ENCODE data around the gene SKP2.
"Not testable (repeated sequence)": the region's sequence is repeated elsewhere in the genome, so short reads cannot be mapped to it uniquely, and the experiment has no call there.

Gene SKP2

DNA sequence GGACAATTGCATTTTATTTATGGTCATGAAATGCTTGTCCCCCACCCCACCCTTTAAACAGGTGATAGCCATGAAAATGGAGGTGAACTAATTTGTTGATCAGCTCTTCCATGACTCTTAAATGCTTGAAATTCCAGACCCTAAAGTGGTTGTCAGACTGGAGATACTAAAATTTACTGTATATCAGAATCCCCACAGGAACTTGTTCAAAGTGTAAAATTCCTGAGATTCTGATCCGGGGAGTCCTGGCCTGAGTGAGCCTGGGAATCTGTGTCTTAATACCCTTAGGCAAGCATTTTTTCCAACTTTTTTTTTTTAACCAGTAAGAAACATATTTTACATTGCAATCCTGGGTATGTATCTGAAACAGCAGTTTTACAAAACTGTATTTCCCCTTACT is 4.7 kb downstream of the SKP2 start:
- DNase-seq (ENCODE audit: low read depth, low spot score): no peak

DNA sequence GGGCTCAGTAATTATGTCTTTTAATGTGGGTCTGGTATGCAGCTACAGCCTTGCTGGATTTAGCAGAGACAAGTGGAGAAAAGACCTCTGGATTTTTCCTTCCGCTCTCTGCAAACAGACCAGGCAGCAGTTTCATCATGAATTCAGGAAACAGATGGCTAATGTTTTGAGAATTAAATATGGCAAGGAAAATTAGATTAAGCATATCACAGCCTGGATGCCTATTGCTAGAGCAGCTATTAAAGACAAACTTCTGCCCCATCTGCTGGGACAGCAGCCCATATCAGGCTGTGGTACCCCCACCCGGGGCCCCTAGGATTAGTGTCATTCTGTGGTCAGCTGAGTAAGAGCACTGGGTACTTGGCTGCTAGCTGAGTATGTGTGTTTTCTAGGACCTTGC is 6.2 kb downstream of the SKP2 start:
- no peak for DNase-seq (ENCODE audit: low read depth, low spot score)

DNA sequence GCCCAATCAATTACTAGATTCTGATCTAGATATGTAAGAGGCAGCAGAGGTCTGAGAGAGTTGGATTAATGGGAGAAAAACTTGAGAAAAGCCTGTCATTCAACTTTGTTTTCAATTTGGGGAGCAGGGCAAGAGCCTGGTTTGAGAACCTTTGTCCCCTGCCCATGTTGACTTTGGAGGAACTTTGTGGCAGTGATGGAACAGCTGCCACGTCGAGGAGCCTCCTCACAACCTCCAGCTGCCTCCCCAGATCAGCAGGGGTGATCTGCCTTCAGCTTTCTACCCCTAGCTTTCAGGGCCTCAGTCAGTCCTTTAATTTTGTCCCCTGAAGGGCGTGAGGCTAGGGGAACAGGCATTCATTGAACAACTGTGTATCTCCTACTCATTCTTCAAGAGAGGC is 8.7 kb downstream of the SKP2 start:
- DNase-seq (ENCODE audit: low read depth, low spot score): no peak

DNA sequence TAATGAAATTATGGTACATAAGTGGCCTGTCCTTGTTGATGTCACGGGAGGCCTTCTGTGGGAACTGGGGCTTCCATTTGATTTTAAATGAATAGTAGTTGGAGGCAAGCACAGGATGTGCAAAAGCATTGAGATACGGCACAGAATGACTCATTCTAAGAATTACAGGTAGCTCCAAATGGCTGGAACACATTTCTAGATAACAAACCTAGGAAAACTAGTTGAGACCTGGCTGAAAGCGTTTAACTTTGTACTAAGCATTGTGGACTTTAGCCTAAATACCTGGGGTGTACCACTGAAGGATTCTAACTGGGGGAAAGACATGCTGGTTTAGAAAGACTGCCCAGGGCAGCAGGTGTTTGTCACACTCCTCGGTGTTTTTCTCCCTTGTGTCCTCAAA is 9.4 kb downstream of the SKP2 start:
- no peak for DNase-seq (ENCODE audit: low read depth, low spot score)

DNA sequence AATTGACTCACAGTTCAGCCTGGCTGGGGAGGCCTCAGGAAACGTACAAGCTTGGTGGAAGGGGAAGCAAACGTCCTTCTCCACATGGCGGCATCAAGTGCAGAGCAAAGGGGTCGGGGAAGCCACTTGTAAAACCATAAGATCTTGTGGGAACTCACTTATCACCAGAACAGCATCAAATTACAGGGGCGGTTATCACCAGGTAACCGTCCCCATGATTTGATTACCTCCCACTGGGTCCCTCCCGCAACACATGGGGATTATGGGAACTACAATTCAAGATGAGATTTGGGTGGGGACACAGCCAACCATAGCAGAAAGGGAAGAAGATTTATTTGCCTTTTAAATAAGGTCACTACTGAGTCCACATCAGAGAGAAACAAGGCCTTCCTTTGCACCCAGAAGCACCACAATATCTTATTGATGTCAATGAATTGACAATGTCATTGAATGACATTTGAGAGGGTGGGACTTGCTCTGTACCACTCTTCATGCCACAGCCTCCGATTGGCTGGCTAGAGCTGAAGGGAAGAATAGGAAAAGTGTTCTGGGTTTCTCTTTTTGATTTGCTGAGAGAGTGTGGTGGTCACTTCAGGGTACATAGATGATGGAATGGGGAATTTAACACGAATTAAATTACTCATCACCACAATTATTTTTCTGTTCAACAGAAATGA is 11.0 kb downstream of the SKP2 start:
- DNase-seq (ENCODE audit: low read depth, low spot score): no peak

DNA sequence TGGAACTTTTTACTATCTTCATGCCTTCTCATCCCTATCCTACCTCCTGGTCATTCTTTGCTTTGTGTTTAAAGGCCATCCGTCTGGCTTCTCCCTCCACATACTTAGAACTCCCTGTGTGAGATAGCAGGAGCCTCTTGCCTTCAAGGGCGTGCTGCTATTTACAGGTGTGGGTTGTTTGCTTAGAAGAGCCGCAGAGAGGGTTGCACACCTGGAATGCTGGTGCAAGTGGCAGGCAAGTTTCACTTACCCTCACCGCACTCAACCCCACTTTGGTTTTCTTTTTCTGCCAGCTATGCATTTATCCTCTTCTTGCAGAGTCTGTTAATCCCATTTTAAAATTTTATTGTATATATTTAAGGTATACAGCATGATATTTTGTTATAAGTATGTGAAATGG is 12.6 kb downstream of the SKP2 start:
- DNase-seq (ENCODE audit: low read depth, low spot score): no peak

DNA sequence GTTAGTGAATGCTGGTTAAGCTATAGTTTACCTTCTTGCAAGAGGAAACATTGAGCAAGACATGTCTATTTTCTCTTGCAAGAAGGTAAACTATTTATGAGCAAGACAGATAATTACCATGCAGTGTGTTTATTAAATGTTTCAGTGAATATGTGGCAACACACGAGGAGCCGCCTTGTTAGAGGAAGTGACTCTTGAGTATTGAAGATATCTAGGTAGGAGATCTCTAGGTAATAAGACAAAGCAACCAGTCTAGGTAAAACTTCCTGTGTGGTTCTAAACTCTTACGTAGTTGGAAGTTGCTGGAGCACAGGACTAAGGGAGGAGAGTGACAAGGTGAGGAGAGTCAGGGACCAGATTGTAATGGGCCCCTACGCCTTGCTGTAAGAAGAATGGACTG is 16.8 kb downstream of the SKP2 start:
- no peak for DNase-seq (ENCODE audit: low read depth, low spot score)

DNA sequence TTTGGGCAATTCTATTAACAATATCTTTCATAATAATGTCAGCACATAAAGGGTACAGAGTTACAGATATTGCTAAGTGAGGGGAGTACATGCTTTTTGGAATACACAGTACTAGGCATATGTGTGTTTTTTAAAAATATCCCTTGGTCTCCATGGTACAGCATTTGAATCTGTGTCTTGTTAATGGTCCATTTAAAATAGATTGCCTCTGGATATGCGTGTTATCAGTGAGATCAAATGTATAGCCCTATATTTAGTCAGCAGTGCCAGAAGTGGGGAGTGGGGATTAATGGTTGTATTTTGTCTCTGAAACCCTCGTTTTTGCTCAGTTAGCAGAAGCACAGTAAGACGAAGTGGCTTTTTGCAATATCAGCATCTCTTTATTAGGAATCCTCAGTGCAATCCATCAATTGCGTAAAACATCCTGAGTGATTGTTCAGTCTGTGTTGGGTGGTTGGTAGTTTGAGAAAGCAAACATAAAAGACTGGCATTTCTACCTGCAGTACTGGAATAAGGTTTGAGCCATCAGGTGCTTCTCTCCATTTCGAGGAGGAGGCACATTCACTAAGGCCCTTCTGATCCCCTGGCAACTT is 19.0 kb downstream of the SKP2 start:
- no peak for DNase-seq (ENCODE audit: low read depth, low spot score)

DNA sequence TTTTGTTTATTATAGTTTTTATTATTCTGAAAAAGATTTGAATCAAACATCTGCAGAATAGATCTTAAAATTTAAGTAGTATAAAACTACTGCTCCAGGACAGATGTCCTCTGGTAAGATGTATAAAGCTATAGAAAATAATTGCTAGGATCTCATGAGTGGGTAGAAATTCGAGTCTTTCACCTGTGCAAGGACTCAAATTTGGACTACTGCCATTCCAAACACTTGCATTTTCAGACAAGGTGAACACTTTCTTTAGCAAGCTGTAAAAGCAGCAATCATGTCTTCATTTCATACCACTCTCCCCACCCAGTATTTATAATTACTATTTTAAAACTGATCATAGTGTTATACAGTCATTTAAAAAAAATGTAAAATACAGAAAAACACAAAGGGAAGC is 20.7 kb downstream of the SKP2 start:
- no peak for DNase-seq (ENCODE audit: low read depth, low spot score)

DNA sequence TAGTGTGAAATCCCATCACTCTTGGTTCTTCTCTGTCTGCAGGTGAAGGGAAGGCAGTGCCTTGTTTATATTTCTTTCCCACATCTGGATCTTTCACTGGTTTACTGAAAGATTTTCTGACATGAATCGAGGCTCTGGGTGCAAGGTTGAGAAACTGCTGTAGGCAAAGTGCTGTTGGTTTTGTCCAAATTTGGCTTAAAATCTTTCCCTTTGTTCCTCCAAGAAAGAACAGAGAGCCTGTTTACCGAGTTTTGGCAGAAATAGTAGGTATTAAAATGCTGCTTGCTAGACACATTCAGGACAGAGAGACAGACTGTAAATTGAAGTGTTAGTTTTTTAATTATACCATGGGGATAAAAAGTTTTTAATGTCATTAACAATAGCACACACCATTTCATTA is 21.5 kb downstream of the SKP2 start:
- DNase-seq (ENCODE audit: low read depth, low spot score): no peak

DNA sequence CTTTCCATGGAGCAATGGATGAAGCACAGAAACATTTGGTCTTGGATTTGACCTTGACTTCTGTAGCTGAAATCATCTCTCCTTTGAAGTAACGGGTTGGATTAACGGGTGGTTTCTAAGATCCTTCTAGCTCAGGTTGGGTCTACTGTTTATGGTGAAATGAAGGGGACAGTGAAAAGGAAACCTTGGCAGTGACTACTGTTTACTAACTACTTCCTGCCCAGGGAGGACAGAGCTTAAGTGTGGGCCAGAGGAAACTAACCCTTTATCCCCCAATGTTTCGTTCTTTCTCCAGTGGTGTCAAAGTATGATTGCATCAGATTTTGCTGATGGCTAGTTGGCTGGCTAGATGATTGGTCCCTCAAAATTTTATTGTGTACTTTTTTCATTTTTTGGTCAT is 22.2 kb downstream of the SKP2 start:
- no peak for DNase-seq (ENCODE audit: low read depth, low spot score)

DNA sequence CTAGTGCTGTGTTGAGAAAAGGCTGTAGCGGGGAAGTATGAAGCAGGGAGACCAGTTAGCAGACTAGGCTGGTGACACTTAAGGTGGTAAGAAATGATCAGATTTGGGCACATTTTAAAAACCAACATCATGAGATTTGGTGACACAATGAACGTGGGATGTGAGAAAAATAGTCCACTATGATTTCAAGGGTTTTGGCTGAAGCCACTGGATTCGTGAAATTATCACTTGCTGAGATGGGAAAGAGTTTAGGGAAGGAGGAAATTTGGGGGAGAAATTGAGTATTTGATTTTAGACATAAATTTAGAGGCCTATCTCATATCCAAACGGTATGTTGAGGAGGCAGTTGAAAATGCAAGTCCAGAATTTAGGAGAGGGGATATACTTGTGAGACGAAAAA is 23.1 kb downstream of the SKP2 start:
- no peak for DNase-seq (ENCODE audit: low read depth, low spot score)

DNA sequence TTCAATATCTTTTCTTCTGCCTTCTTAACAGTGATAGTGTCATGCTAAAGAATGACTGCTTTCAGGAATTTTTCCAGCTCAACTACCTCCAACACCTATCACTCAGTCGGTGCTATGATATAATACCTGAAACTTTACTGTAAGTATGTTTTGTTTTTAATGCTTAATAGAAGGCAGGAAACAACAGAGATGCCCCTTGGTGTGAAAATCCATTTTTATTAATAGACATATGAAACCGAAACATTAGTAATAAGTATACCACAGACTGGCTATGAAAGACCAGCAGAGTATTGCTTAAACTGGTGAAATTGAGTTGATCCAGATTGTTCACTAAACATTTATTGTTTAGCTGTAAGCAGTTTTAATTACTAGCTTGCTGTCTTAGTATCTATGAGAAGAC is 25.2 kb downstream of the SKP2 start:
- no peak for DNase-seq (ENCODE audit: low read depth, low spot score)

DNA sequence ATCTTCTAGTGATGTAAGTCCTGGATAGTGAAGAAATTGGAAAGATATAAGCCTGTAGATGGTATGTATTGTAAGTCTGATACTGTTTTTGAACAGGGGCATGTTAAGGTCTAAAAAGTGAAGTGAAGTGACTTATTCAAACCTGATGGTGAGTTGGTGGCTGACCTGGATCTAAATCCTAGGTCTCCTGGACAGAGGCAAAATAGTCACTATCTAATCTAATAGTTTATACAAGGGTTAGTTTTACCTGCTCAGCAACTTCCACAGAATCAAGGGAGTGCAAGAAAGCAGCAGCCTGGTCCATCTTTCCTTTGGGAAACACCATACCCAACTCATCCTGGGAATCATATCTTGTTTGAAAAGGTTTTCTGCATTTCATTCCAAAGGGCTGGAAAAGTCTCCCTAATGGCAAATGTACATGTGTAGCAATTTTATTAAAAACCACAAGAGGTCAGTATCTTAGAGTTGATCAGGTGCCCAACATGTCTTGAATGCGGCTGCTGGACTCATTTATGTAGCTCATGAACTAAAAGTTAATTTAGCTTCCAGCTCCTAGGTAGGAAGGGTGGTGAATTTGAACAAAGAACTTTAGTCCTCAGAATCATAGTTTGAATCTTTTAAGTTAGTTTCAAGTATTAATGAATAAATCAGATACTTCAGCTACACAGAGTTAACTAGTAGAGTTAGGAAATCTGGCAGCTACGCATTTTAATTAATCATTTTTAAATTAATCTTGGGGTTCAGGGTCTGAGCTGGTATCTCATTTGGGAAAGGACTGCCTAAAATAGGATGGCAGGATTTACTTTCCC is 26.0 kb downstream of the SKP2 start:
- peak; percentile 15 for DNase-seq (ENCODE audit: low read depth, low spot score)

DNA sequence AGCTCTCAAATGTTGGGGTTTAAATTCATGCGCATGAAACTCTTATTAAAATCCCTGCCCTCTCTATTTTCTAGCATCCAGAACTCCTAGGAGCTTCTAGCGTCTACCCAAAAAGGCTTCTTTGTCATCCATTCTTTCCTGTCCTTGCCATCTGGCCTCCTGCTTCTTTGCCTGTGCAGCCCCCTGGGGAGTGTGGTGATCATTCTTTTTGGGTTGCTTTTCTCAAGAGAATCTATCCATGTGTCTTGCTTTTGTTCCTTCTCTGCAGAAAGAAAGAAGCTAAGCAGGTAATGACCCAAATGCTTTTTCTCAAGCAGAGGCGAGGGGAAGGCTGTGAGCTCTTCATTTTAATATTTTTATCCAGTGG is 26.6 kb downstream of the SKP2 start:
- DNase-seq (ENCODE audit: low read depth, low spot score): no peak

DNA sequence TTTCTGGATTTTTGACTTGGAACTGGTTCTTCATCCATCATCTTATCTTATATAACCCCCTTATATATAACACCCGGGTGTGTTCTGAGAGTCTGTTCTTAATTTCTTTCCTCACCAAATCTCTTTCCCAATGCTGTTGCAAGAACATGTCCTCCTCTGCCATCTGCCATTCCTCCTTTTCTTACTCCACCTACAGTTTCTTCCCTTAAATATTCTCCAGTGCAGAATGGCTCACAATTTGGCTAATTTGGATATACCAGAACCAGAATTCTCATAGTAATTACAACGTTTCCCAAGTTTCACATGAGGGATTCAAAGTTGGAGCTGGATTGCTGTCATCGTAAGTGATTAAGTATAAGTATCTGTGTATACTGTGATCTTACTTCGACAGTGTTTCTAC is 28.0 kb downstream of the SKP2 start:
- no peak for DNase-seq (ENCODE audit: low read depth, low spot score)

DNA sequence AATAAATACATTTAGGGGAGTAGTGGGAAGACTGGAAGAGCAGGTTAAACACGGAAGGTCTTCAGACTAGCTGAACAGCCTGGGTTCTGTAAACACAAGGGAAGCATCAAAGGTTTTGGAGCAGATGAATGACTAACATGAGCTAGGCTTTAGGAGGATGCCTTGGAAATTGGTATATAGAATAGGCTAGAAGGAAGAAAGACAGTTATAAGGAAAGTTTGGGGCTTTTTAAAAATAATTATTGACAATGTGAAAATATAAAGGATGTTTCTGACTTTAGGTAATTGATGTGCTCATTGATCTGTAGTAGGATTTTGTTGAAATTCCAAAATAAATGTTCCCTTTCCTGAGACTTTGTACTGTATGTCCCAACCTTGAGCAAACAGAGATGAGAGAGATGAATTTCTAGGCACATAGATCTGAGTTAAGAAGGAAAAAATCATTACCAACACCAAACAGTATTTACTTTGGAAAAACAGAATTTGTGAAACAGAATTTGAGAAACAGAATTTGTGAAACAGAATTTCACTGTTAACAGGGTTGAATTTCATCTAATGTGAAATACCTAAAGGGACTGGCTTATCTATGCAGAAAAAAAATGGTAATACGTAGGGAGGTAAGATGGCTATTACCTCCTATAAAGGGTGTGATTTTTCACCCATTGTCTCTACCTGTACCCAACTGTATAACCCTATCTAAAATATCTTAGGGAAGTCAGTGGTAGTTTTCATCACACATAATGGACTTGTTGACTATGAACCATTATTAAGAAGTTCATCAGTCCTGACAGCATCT is 28.8 kb downstream of the SKP2 start:
- no peak for DNase-seq (ENCODE audit: low read depth, low spot score)

DNA sequence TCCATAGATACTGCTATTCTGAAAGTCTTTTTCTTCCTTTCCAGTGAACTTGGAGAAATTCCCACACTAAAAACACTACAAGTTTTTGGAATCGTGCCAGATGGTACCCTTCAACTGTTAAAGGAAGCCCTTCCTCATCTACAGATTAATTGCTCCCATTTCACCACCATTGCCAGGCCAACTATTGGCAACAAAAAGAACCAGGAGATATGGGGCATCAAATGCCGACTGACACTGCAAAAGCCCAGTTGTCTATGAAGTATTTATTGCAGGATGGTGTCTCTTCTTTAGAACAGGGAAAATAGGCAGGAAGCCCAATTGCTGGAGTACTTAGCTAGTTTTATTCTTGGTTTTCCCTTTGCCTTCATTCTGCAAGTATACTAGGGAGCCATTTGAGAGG is 29.9 kb downstream of the SKP2 start:
- DNase-seq (ENCODE audit: low read depth, low spot score): no peak

DNA sequence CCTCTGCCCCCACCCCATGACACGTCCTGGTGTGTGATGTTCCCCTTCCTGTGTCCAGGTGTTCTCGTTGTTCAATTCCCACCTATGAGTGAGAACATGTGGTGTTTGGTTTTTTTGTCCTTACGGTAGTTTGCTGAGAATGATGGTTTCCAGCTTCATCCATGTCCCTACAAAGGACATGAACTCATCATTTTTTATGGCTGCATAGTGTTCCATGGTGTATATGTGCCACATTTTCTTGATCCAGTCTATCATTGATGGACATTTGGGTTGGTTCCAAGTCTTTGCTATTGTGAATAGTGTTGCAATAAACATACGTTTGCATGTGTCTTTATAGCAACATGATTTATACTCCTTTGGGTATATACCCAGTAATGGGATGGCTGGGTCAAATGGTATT is 32.5 kb downstream of the SKP2 start:
- DNase-seq (ENCODE audit: low read depth, low spot score): not testable (repeated sequence)

DNA sequence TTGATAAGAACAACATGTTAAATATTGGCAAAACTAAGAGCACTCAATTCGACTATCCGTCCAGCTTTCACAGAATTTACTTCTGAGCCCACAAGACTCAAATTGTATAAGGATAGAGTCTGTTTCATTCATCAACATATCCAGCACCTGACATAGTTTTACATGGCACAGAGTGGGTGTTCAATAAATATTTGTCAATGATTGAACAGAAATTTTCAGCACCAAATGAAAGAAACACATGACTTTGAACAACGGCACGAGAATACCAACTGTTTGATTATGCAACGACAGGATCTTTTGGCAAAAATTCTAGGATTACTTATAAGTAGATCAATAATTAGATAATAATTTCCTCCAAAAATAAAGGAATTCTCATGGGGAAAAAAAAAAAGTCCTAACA is 41.8 kb downstream of the SKP2 start:
- DNase-seq (ENCODE audit: low read depth, low spot score): no peak

DNA sequence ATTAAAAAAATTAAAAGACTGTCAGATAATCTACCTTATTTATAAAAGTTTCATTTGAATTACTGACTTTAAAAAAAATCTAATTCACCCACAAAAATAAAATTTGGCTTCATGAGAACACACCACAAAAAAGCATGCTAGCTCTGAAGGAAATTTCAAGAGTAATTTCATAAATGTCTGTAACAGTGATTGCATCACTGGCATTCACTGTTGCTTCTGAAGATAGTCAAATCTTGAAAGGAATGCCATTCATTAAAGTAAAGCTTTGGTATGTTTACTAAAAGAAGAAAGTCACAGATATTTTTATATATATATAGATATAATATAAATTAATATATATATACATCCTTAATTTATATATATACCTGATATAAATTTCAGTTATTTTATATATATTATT is 46.4 kb downstream of the SKP2 start:
- DNase-seq (ENCODE audit: low read depth, low spot score): no peak

DNA sequence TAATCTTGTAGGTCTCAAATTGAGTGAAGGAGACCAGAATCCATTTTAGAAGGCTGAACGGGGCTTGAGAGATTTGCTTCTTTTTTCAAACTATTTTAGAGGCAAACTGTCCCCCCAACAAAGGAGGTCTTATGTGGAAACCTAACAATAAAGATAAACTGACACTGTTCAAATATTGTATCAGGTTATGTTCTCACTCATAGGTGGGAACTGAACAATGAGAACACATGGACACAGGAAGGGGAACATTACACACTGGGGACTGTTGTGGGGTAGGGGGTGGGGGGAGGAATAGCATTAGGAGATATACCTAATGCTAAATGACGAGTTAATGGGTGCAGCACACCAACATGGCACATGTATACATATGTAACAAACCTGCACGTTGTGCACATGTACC is 46.9 kb downstream of the SKP2 start:
- DNase-seq (ENCODE audit: low read depth, low spot score): not testable (repeated sequence)
